NCI-H2107 treated with DMSO at 0.1 percent for 48 hours (cell line): ENCODE measurements around the gene AZGP1.
"Not testable (repeated sequence)": the region's sequence is repeated elsewhere in the genome, so short reads cannot be mapped to it uniquely, and the experiment has no call there.

Source experiments
- DNase-seq: peaks from one replicate; lab custom pipeline; 2025; ENCODE audit not compliant: unreplicated experiment; lab: John Stamatoyannopoulos, UW

Gene AZGP1

GRCh38 chr7:99953649-99954048 lies 22.2 kb downstream of the AZGP1 start:
- no peak for DNase-seq

DNA sequence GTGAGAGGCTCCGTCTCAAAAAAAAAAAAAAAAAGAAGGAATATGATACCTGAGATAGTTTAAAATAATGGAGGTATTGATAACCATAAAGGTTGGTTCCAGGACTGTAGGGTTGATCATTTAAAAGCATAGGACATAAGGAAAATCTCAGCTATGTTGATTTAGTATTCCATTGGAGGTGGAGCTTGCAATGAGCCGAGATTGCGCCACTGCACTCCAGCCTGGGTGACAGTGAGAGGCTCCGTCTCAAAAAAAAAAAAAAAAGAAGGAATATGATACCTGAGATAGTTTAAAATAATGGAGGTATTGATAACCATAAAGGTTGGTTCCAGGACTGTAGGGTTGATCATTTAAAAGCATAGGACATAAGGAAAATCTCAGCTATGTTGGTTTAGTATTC lies 23.2 kb downstream of the AZGP1 start:
- DNase-seq, result not testable (repeated sequence)

DNA sequence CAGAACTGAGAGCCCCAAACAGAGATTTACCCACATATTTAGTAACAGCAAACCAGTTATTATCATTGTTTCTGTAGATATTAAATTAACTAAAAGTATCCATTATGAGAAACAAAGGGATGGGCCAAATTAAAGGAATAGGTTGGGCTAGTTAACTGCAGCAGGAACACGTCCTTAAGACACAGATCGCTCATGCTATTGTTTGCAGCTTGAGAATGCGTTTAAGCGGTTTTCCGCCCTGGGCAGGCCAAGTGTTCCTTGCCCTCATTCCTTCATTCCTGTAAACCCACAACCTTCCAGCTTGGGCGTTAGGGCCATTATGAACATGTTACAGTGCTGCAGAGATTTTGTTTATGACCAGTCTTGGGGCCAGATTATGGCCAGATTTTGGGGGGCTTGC lies 25.0 kb downstream of the AZGP1 start:
- DNase-seq, result not testable (repeated sequence)

GRCh38 chr7:99949645-99950228 lies 26.1 kb downstream of the AZGP1 start:
- no peak for DNase-seq

DNA sequence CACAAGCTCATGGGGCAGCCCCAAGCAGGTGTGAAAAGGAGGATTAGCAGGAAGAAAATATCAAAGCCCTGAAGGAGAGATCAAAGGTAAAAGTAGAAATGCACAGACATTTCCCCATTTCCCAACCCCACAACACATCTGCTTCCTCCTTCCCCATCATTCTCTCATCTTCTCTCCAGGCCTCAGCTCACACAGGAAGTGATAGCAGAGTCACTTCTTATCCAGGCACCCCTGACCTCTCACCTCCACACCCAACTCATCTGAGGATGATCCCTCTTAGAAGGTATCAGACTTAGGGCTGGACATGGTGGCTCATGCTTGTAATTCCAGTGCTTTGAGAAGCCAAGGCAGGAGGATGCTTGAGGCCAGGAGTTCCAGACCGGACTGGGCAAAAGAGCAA lies 28.2 kb downstream of the AZGP1 start:
- DNase-seq, result no peak

GRCh38 chr7:99944497-99945070 lies 31.2 kb downstream of the AZGP1 start:
- no peak for DNase-seq

- peak; percentile 18 for DNase-seq
Observed at GRCh38 chr7:99943641-99944496, 32.0 kb downstream of the AZGP1 start.

GRCh38 chr7:99938296-99938695 lies 37.5 kb downstream of the AZGP1 start:
- DNase-seq, result no peak

DNA sequence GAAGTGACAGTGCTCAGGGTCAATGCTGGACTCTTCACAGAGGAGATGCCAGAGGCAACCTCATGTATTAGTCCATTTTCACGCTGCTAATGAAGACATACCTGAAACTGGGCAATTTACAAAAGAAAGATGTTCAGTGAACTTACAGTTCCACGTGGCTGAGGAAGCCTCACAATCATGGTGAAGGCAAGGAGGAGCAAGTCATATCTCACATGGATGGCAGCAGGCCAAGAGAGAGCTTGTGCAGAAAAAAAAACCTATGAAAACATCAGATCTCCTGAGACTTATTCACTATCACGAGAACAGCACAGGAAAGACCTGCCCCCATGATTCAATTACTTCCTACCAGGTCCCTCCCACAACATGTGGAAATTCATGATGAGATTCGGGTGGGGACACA lies 40.8 kb downstream of the AZGP1 start:
- DNase-seq, result not testable (repeated sequence)

DNA sequence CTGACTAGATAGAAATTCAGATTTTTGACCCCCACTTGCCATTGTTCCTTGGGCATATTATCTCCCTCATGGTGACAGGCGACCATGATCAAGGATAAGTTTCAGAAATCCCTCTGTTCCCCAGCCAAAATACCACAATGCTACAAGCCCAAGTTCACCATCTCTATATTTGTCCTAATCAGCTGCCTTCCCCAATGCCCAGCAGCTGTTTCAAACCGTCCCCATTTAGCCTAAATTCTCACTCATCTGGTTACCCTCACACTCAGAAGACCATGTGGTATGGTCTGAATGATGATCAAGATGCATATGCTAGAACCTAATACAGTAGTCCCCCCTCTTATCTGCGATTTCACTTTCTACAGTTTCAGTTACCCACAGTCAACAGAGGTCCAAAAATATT lies 45.5 kb downstream of the AZGP1 start:
- no peak for DNase-seq

DNA sequence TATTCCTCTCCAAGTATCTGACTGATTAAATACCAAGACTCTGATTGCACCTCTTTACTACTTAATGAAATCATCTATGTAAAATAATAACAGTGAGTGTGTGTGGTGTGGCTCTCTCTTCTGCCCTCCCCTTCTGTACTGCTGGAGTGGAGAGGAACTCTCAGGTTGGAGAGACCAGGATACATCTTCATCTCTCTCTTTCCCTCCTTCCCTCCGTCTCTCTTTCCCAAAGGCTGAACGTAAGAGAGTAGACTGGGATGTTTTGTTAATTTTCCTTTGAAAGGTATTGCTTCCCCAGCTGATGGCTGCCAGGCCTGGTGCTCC lies 46.1 kb downstream of the AZGP1 start:
- DNase-seq, result no peak

- DNase-seq, result peak; percentile 79
Observed at GRCh38 chr7:99928994-99929729, 46.7 kb downstream of the AZGP1 start, which contains the start of gene GJC3. TSS of gene GJC3 (minus strand) at chr7:99929620. CDS start at chr7:99929620, 0 bp downstream.

DNA sequence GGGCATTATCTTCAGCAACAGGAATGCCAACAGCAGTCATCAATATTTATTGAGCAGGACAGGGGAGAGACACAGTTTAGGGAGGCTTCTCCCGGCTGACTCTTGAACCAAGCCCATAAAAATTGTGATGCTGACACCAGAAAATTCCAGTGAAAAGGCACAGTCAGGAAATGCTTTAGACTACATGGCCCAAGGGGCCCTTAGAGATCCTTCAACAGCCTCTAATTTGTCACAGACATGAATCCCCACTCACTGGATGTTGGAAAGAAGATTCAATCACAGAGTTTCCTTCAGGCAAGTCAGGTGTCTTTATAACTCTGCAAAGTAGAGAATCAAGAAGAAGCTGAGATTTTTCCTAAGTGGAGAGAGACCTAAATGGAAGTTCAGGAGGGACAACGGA lies 47.6 kb downstream of the AZGP1 start:
- DNase-seq, result no peak

DNA sequence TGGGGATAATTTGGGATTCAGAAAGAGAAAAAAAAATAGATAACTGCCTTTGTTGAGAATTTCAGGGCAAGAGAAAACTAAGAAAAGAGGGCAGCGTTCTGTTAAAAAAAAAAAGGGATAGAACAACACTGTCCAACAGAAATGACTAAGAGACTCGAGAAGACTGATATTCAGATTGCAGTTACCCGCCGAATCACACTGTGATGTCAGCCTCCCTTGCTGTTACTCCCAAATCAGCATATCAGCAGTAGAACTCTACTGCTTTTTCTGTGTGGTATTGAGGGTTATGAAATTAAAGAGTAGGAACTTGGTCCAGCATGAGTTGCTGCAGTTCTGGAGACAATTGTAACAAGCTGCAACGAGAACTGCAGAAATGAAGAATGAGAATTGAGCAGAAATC lies 48.3 kb downstream of the AZGP1 start:
- no peak for DNase-seq

GRCh38 chr7:99926321-99926720 lies 49.5 kb downstream of the AZGP1 start:
- no peak for DNase-seq

DNA sequence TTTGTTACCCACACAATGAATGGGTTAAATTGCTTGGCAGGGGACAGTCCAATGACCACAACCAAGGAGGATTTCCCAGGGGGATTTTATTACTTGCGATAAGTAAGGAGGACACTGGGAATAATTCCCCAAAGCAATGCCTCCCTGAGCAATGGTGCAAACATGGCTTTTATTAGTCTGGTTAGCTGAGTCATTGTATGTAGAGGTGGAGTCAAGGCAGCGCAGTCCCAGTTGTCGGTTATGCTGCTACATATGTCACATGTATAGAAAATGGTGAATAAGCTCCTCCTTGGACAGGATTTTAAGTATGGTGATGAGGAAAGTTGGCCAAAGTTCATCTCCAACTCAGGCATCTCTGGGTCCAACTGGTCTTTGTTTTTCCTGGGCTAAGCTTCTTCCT lies 52.6 kb downstream of the AZGP1 start:
- no peak for DNase-seq

DNA sequence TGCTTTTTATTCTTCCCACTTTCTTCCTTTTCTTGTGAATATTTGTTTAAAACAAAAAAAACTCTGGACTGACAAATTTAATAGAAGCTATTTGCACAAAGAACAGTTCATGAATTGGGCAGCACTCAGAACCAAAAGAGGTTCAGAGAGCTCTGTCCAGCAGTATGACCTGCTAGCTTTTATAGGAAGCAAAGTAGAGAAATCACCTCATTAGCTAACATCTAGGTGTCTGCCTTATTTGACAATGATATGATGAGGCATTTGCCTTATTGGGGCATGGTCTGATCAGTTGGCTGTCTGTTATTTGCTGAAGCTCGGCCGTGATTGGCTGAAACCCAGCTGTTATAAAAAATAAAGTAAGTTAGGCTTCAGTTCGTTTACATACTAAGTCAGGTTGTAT lies 55.7 kb downstream of the AZGP1 start:
- DNase-seq, result no peak

- no peak for DNase-seq
Observed at GRCh38 chr7:99919814-99920112, 56.1 kb downstream of the AZGP1 start.

DNA sequence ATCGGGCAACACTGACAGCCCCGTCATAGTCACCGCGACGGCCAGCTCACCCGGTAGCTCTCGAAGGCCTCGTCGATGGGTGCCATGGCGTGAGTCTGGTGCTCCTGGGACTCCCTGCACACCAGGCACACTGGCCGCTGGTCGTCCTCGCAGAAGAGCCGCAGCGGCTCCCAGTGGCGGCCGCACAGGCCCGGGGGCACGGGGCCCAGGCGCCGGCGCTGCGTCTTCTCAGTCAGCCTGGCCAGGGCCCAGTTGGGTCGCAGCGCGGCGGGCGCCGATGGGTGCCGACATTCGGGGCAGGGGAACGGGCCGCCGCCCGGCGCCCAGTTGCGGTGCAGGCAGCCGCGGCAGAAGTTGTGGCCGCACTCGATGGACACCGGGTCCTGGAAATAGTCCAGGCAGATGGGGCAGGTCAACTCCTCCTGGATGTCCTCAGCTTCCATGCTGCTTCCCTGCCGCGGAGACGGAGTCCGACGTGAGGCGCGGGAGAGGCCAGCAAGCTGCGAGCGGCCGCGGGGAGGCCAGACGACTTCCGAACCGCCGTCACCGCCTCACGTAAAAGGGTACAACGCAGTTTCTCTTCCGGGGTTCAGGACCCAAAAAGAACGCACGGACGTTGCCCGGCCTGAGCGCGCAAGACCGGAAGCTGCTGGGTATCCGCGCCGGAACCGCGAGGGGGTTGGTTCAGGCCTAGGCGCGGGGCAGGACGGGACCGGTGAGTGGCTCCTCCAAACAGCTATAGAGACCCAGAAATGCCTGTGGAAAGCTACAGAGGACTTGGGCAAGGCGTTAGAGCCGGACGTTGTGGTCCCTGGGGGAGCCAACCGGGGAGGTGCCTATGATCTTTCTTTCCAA lies 56.6 kb downstream of the AZGP1 start, which contains the start of gene TRIM4:
Gene TRIM4, minus strand, starts transcription at position 572 of the 855 bp plus-strand sequence. Its CDS starts 129 bp downstream, at position 443.
- peak; percentile 85 for DNase-seq
